GM21825 (cell line): Measurements from ENCODE around the gene PHACTR2.

Experiments
- ATAC-seq: cut with Tn5 transposase; IDR thresholded peaks from one replicate; pipeline ENCODE4 v1.9.1; 2021; ENCODE audit warnings: mild to moderate bottlenecking, moderate library complexity; ENCODE audit not compliant: unreplicated experiment

PHACTR2 gene

GRCh38 chr6:143674483-143675381 is 3.0 kb upstream of the PHACTR2 start:
- no peak for ATAC-seq

GRCh38 chr6:143675382-143675900 is 2.3 kb upstream of the PHACTR2 start:
- no peak for ATAC-seq

- no peak for ATAC-seq
Observed at GRCh38 chr6:143675946-143676345, 1.8 kb upstream of the PHACTR2 start.

GRCh38 chr6:143676437-143677045 is 1.2 kb upstream of the PHACTR2 start:
- ATAC-seq: no peak

- no peak for ATAC-seq
Observed at GRCh38 chr6:143677577-143677890, 231 bp upstream of the PHACTR2 start.

GRCh38 chr6:143679041-143679440 is 1.3 kb downstream of the PHACTR2 start:
- no peak for ATAC-seq

- ATAC-seq: no peak
Observed at GRCh38 chr6:143680141-143680540, 2.4 kb downstream of the PHACTR2 start.

- ATAC-seq: no peak
Observed at GRCh38 chr6:143682805-143683204, 5.0 kb downstream of the PHACTR2 start.

GRCh38 chr6:143684486-143684885 is 6.7 kb downstream of the PHACTR2 start:
- ATAC-seq: no peak

- ATAC-seq: no peak
Observed at GRCh38 chr6:143685653-143686052, 7.9 kb downstream of the PHACTR2 start.

- no peak for ATAC-seq
Observed at GRCh38 chr6:143687591-143687990, 9.8 kb downstream of the PHACTR2 start.

GRCh38 chr6:143688681-143689080 is 10.9 kb downstream of the PHACTR2 start:
- ATAC-seq: no peak

GRCh38 chr6:143689852-143690251 is 12.1 kb downstream of the PHACTR2 start:
- no peak for ATAC-seq

GRCh38 chr6:143691155-143691554 is 13.4 kb downstream of the PHACTR2 start:
- no peak for ATAC-seq

- ATAC-seq: no peak
Observed at GRCh38 chr6:143691900-143692636, 14.3 kb downstream of the PHACTR2 start.

GRCh38 chr6:143692696-143693095 is 14.9 kb downstream of the PHACTR2 start:
- ATAC-seq: no peak

- no peak for ATAC-seq
Observed at GRCh38 chr6:143694013-143694412, 16.2 kb downstream of the PHACTR2 start.

GRCh38 chr6:143694560-143694959 is 16.8 kb downstream of the PHACTR2 start:
- no peak for ATAC-seq

GRCh38 chr6:143695130-143695968 is 17.6 kb downstream of the PHACTR2 start:
- no peak for ATAC-seq

GRCh38 chr6:143695969-143696663 is 18.4 kb downstream of the PHACTR2 start:
- no peak for ATAC-seq
